Measurements from ENCODE around the gene MCC. TPM values are rescaled to one million over a fixed set of nuclear protein-coding genes. Genes with fewer than 3 reads are reported as not detected.

The MCC gene
- total and polyA plus RNA-seq, 4 donors = 4.5 to 20.0 (median 9.7) TPM

GRCh38 chr5:112973904-112974303 is 514.3 kb downstream of the MCC start:
- no peak overlapping the region for H3K27ac ChIP-seq (ENCODE audit: low read depth in 1 of 2, low read length in 2 of 2)
- ATAC-seq (ENCODE audit: low FRiP score) = no peak
- no peaks in the 10 kb centered on the region for H3K9me3 ChIP-seq (ENCODE audit: control insufficient read depth, low read length)
- WGBS, 2 donors = 91 to 93% methylated on average over 1 of the region's 1 CpG
- intact Hi-C loops (cut with DNase I) = no loop called here
- no peak for DNase-seq
- no peaks in the 10 kb centered on the region for H3K4me1 ChIP-seq (ENCODE audit: control insufficient read depth in 1 of 2, insufficient read depth in 2 of 2, low read length in 2 of 2)
- no peaks in the 10 kb centered on the region for H3K36me3 ChIP-seq (ENCODE audit: control insufficient read depth in 1 of 2, insufficient read depth in 2 of 2, low read length in 1 of 2)
- no peaks in the 10 kb centered on the region for H3K27me3 ChIP-seq (ENCODE audit: control insufficient read depth in 1 of 2, insufficient read depth in 2 of 2, low read length in 1 of 2)
- H3K4me3 ChIP-seq (ENCODE audit: low read length in 2 of 2) = no peak overlapping the region

- intact Hi-C loops (cut with DNase I) = no loop called here
- WGBS, 2 donors = 76 to 83% methylated on average over 1 of the region's 1 CpG
- Histone ChIP-seq H3K36me3 (ENCODE audit: control insufficient read depth in 1 of 2, insufficient read depth in 2 of 2, low read length in 1 of 2) (no peaks in the 10 kb centered on the region), H3K9me3 (ENCODE audit: control insufficient read depth, low read length) (no peaks in the 10 kb centered on the region), H3K4me3 (ENCODE audit: low read length in 2 of 2) (no peak overlapping the region), H3K27me3 (ENCODE audit: control insufficient read depth in 1 of 2, insufficient read depth in 2 of 2, low read length in 1 of 2) (no peaks in the 10 kb centered on the region), H3K27ac (ENCODE audit: low read depth in 1 of 2, low read length in 2 of 2) (no peak overlapping the region), H3K4me1 (ENCODE audit: control insufficient read depth in 1 of 2, insufficient read depth in 2 of 2, low read length in 2 of 2) (no peaks in the 10 kb centered on the region)
- ATAC-seq (ENCODE audit: low FRiP score) (no peak), DNase-seq (no peak)
These were observed 515.2 kb downstream of the MCC start for GRCh38 chr5:112973036-112973435.

Other genes starting within 250 kb of the MCC start
- under 1 TPM in 1 of 2 donors, not detected in 1; 0.18 TPM for gene TSSK1B, start 53.5 kb downstream of the MCC start, total RNA-seq
- not detected for gene TSSK1B, start 53.5 kb downstream of the MCC start, polyA plus RNA-seq
- 10 to 100 TPM; 34.1 to 37.6 TPM for gene YTHDC2, start 25.2 kb upstream of the MCC start, total RNA-seq
- gene YTHDC2, start 25.2 kb upstream of the MCC start, polyA plus RNA-seq = 10 to 100 TPM in 1 of 2 donors, 1 to 10 TPM in 1; 5.5 to 20.3 TPM

Data from aorta (tissue), 5 donors.